Endothelial cell of hepatic sinusoid (primary cell): Measurements from ENCODE around the gene MT1G.

Source experiments
- in situ Hi-C: cut with HindIII; loops from 2 replicates; pipeline ENCODE4 v1.10.0; 2017; ENCODE audit warnings: low sequenced_read_pairs

Gene MT1G

GRCh38 chr16:56667581-56668571 is at the start of gene MT1G:
Gene MT1G (minus strand): TSS chr16:56668065. CDS start chr16:56667993, 72 bp downstream.
- in situ Hi-C loops = loop anchor here (5.0 kb wide), 1 partner anchor 49 kb away; no protein-coding TSS in a partner anchor

DNA sequence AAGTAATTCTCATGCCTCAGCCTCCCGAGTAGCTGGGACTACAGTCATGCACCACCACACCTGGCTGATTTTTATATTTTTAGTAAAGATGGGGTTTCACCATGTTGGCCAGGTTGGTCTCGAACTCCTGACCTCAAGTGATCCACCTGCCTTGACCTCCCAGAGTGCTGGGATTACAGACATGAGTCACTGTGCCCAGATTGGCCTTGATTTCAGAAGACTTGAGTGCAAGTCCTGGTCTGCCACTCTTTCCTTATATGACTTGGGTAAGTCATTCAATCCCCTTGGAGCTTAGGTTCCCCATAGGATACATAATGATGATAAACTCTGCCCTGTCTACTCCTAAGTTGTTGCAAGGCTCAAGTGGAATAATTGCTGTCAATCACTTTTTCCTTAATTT is 49.7 kb upstream of the MT1G start:
- in situ Hi-C loops = loop anchor here (5.0 kb wide), 1 partner anchor 50 kb away; the partner anchor contains the start of genes MT1G and MT1H

DNA sequence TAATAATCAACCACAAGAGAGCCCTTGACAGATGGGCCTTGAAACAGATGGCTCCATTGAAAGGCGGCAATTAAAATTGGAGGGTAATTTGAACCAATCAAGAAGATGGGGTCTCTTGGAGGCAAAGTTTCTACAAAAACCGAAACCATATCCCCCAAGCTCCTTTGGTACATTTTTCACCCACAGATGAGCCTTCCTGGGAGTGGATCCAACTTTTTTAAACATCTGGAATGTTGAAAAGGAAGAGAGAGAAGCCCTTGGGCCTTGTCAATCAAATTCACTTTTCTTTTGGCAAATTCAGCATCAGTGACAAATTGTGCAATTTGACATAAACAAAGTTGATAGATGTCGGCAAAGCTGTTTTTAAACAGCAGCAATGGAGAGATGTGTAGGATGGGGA is 48.9 kb upstream of the MT1G start:
- in situ Hi-C loops = loop anchor here (5.0 kb wide), 1 partner anchor 49 kb away; the partner anchor contains the start of genes MT1G and MT1H

DNA sequence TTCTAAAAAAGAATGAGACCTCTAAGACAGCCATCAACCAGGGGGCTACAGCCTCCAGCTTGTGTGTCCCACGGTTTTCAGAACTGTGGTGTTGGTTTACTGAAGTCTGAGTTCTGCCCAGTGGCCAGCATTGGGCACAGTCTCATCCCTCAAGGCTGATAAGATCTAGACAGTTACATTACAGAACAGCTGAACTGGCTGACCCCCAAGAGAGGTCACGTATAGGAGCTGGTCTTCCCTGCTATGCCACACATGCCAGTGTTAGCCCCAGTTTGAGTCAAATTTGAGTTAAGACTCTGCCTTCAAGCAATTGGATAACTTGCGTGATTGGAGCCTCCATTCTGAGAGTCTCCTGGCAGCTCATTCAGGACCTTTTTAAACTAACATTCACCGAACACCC is 47.3 kb upstream of the MT1G start:
- in situ Hi-C loops = loop anchor here (5.0 kb wide), 1 partner anchor 48 kb away; the partner anchor contains the start of genes MT1G and MT1H

GRCh38 chr16:56713794-56714193 is 45.9 kb upstream of the MT1G start:
- in situ Hi-C loops = no loop called here

DNA sequence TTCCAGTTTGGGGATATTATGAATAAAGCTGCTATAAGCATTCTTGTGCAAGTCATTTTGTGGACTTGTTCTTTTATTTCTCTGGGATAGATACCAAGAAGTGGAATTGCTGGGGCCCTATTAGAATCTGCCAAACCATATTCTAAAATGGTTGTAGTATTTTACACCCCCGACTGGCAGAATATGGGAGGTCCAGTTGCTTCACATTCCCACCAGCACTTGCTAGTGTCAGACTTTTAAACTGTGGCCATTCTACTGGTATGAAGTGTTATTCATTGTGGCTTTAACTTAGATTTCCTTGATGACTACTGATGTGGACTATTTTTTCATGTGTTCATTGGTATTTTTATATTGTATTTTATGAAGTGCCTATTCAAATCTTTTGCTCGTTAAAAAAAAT is 44.0 kb upstream of the MT1G start:
- in situ Hi-C loops = no loop called here

DNA sequence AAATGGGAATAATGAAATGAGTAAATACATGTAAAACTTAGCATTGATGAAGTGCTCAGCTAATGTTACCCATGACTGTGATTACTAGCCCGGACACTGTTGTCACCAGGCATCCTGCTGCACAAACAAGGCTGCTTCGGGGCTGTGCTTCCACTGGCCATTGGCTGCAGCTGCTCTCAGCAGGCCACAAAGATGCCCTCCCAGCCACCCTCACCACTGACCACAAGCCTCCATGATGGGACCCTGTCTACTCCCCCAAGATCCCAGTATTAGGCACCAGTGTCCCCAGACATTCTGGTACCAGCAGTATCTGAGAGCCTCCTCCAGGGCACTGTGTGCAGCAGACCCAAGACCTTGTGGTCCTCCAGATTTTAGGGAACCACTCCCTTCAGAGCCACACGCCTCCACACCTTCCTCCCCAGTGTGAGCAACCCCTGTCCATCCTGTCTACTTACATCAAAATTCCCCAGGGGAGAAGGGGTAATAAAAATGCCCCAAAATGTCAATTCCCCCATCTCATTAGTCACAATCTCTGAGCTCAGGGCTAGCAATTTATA is 42.4 kb upstream of the MT1G start:
- in situ Hi-C loops = no loop called here

DNA sequence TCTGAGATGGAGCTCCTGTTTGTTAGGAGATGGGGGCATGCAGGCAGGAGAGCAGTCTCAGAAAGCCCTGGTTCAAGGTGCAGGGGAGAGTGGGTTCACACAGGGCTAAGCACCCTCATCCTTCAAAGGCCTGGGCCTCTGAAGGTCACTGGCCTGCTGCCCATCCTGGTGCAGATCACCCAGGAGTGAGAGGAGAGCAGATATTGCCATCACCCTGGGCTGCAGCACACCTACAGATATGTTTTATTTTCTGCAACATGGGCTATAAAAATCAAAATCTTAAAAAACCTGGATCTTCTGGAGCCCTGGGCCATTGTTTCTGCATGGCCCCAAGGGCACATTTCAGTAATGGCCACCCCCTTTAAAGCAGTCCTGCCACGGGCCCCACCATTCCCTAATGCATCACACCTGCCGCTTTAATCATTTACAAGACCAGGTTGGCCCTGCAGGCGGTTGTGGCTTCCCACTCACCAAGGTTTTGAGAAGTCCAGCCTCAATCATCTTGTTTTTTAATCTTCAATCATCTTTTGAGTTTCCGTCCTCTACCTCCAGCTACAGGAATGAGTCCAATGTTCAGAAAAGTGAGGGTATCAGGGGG is 41.7 kb upstream of the MT1G start:
- in situ Hi-C loops = no loop called here

DNA sequence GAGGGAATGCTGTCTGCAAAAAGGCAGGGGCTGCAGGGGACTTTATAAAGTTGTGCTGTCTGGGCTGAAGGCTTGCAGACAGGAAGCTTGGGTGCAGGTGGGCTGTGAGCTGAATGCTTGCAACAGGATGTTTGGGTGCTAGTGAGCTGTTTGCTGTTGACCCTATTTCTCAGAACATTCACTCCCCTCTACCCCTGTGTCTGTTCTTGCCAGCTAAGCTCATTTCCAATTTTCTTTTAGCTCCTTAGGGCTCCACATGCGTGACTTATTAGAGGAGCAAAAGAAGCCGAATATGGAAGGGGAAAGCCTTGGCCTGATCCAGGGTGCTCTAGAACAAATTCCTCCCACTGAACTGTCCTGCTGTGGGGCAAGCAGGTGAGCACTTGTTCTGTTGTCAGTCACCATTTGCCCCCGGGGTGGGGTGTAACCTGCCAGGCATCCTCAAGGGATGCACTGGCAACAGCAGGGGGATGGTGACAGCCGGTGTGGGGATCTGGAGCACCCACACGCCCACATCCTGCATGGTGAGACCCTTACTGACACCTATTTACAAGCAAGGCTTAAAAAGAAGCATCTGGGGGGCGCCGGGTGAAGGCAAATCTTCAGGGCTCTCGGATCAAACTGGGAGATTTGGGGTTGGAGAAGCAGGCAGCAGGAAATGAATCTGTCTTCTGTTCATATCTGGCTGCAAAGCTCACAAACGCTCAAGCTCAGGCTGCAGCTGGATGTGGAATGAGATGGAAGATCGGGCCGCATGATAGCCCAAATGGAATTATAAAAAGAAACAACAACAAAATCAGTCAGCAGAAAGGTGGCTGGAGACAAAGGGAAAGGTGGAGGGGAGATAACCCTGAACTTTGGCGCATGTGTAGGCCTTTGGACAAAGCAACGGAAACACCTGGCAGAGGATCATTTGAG is 40.9 kb upstream of the MT1G start:
- in situ Hi-C loops = no loop called here

DNA sequence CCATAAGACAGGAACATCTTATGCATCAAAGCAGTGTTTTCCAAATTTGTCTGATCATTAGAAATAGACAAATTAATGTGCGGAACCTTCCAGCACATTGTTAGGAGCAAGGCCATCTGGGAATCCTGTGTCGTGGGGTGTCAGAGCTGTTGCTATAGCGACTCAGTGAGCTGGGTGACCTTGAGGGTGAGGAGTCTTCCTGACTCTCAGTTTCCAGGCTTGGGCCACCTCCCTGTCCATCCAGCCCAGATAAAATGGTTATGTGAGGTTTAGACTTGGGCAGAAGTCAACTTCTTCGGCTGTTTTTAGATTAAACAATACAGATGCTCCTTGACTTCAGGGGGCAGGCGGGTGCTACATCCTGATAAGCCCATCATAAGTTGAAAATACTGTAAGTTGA is 35.0 kb upstream of the MT1G start:
- in situ Hi-C loops = no loop called here

GRCh38 chr16:56701534-56701933 is 33.7 kb upstream of the MT1G start:
- in situ Hi-C loops = no loop called here

DNA sequence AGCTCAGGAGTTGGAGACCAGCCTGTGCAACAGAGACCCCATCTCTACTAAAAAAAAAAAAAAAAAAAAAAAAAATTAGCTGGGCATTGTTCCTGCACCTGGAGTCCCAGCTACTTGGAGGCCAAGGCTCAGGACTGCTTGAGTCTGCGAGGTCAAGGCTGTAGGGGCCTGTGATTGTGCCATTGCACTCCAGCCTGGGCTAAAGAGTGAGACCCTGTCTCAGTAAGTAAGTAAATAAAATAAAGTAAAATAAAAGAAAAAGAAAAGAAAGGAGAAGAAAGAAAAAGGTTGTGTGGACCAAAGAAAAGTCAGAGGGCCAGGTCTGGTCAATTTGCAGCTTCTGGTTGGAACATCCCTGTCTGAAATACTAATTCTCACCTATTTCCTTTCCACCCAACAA is 32.8 kb upstream of the MT1G start:
- in situ Hi-C loops = no loop called here

DNA sequence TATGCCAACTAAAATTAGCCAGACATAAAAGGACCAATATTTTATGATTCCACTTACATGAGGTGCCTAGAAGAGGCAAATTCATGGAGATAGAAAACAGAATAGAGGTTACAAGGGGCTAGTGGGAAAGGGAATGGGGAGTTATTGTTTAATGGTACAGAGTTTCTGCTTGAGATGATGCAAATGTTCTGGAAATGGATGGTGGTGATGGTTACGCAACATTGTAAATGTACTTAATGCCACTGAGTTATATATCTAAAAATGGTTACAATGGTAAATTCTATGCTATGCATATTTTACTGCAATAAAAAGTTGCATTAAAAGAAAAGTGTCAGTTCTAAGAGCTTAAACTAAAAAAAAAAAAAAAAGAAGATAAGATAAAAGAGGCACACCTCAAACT is 32.3 kb upstream of the MT1G start:
- in situ Hi-C loops = no loop called here

- in situ Hi-C loops = no loop called here
Measured at GRCh38 chr16:56697456-56698155, 29.7 kb upstream of the MT1G start.

- in situ Hi-C loops = no loop called here
Measured at GRCh38 chr16:56695246-56695645, 27.4 kb upstream of the MT1G start.

GRCh38 chr16:56691885-56692284 is 24.0 kb upstream of the MT1G start:
- in situ Hi-C loops = no loop called here

- in situ Hi-C loops = no loop called here
Measured at GRCh38 chr16:56690420-56691122, 22.7 kb upstream of the MT1G start.

DNA sequence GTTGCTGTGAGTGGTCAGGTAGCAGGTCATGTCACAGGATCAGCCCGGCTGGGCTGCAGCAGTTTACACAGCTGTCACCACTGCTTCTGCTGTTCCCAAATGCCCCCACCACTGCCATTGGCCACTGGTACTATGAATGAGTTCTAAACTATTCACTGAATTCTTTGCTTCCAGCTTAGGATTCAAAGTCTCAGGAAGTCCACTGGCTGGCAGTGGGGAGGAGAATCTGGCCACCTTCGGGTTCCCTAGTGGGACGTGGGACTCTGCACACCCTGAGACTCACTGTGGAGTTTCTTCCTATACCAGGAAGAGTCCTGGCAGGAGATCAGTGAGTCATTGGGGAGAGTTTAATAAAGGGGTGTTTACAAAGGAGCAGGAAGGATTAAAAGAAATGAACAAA is 21.3 kb upstream of the MT1G start:
- in situ Hi-C loops = no loop called here

DNA sequence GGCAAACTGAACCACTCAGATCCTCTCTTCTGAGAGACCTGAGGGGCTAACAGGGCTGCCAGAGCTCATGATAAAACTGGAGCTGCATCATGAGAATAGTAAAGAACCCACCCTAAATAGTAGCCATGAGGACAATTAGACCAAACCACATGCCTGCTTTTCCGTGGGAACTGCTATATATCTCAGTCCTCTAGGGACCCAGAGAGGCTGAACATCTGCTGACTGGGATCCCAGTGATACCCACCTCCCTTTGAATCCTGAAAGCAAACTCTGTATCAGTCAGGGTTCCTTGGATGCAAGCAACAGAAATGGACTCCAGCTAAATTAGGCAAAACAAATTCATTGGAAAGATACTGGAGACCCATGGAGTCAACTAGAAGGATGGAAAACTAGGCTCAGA is 20.9 kb upstream of the MT1G start:
- in situ Hi-C loops = no loop called here
